Lower lobe of right lung (tissue), 2 donors: ENCODE results near the gene WDR72. TPM values are rescaled to one million over a fixed set of nuclear protein-coding genes. Genes with fewer than 3 reads are reported as not detected.

Experiments
- ATAC-seq, 2 donors: fragments of 200-7000 bp; cut with Tn5 transposase; one replicate each; pipeline ENCODE4 v1.9.1; 2020 to 2022; ENCODE audit warnings: mild to moderate bottlenecking in 2 of 2, moderate library complexity in 2 of 2
- DNase-seq: peaks from one replicate; pipeline ENCODE4 v3.0.0-alpha.2; 2020
- H3K27ac ChIP-seq: fragments of 200-600 bp; one replicate; pipeline ENCODE4 v1.8.0; 2022
- H3K27me3 ChIP-seq: fragments of 200-600 bp; one replicate; pipeline ENCODE4 v1.8.0; 2022; ENCODE audit warnings: low read depth
- H3K36me3 ChIP-seq: fragments of 200-600 bp; one replicate; pipeline ENCODE4 v1.8.0; 2022; ENCODE audit warnings: mild to moderate bottlenecking
- H3K4me1 ChIP-seq: fragments of 200-600 bp; one replicate; pipeline ENCODE4 v1.8.0; 2022
- H3K4me3 ChIP-seq: fragments of 200-600 bp; one replicate; pipeline ENCODE4 v1.8.0; 2022; ENCODE audit warnings: mild to moderate bottlenecking
- H3K9me3 ChIP-seq: fragments of 200-600 bp; one replicate; pipeline ENCODE4 v1.8.0; 2022
- CTCF ChIP-seq: fragments of 200-600 bp; IDR thresholded peaks from one replicate; pipeline ENCODE4 v1.8.0; 2022; ENCODE audit warnings: antibody characterized with exemption, mild to moderate bottlenecking
- intact Hi-C: fragments of 100-400 bp; cut with DNase I; formaldehyde crosslinking; loops from one replicate; pipeline ENCODE4 v1.11.0; 2022
- total RNA-seq: library from RNA; stranded (reverse); fragmentation: NEBNext Ultra II Directional; extraction: Animal tissue kit (Norgen Biotek cat#: 25700); gene quantifications from one replicate; pipeline ENCODE4 v1.2.1, GENCODE V29; 2021
- donor health status: DM: no; HTN: yes; CAD: no; lungs with severe emphysema.

Gene WDR72
- total RNA-seq, 1 donor from 2014 or later: 1.5 TPM

- Histone ChIP-seq H3K4me1 (no peaks in the 10 kb centered on the region), H3K4me3 (no peak overlapping the region), H3K27ac (no peak overlapping the region), H3K9me3 (no peaks in the 10 kb centered on the region), H3K27me3 (no peaks in the 10 kb centered on the region), H3K36me3 (no peaks in the 10 kb centered on the region)
- TF ChIP-seq CTCF: no peak
- no peak for DNase-seq
- ATAC-seq: no peak
- intact Hi-C loops: no loop called here
These were observed 277.4 kb downstream of the WDR72 start for GRCh38 chr15:53482055-53482454.

GRCh38 chr15:53477981-53478766 is 281.3 kb downstream of the WDR72 start:
- ATAC-seq (no peak), DNase-seq (no peak)
- H3K27me3 ChIP-seq: no peaks in the 10 kb centered on the region
- H3K4me1 ChIP-seq: no peaks in the 10 kb centered on the region
- intact Hi-C loops: no loop called here
- H3K27ac ChIP-seq: no peak overlapping the region
- H3K9me3 ChIP-seq: no peaks in the 10 kb centered on the region
- no peaks in the 10 kb centered on the region for H3K36me3 ChIP-seq
- H3K4me3 ChIP-seq: no peak overlapping the region
- TF ChIP-seq CTCF: no peak

- Histone ChIP-seq H3K36me3 (no peaks in the 10 kb centered on the region), H3K27me3 (no peaks in the 10 kb centered on the region), H3K4me1 (no peaks in the 10 kb centered on the region), H3K27ac (no peak overlapping the region), H3K4me3 (no peak overlapping the region), H3K9me3 (no peaks in the 10 kb centered on the region)
- DNase-seq: no peak
- TF ChIP-seq CTCF: no peak
- intact Hi-C loops: no loop called here
- no peak for ATAC-seq
These were observed 285.6 kb downstream of the WDR72 start for GRCh38 chr15:53473886-53474285.

- intact Hi-C loops: no loop called here
- ATAC-seq (no peak), DNase-seq (no peak)
- no peak overlapping the region for H3K27ac ChIP-seq
- no peaks in the 10 kb centered on the region for H3K4me1 ChIP-seq
- no peak overlapping the region for H3K4me3 ChIP-seq
- no peaks in the 10 kb centered on the region for H3K9me3 ChIP-seq
- H3K36me3 ChIP-seq: no peaks in the 10 kb centered on the region
- no peak for TF ChIP-seq CTCF
- H3K27me3 ChIP-seq: no peaks in the 10 kb centered on the region
These were observed 286.0 kb downstream of the WDR72 start for GRCh38 chr15:53473435-53473834.

GRCh38 chr15:53472883-53473282 is 286.6 kb downstream of the WDR72 start:
- no peak for DNase-seq
- ATAC-seq: no peak
- no peak for TF ChIP-seq CTCF
- Histone ChIP-seq H3K4me3 (no peak overlapping the region), H3K27ac (no peak overlapping the region), H3K36me3 (no peaks in the 10 kb centered on the region), H3K4me1 (no peaks in the 10 kb centered on the region), H3K9me3 (no peaks in the 10 kb centered on the region), H3K27me3 (no peaks in the 10 kb centered on the region)
- intact Hi-C loops: no loop called here
